WTC11 (cell line): ENCODE measurements around the gene LAPTM5. TPM values are rescaled to one million over a fixed set of nuclear protein-coding genes. Genes with fewer than 3 reads are reported as not detected.

Experiments
- ATAC-seq: fragments of 200-7000 bp; cut with Tn5 transposase; 2 replicates; pipeline ENCODE4 v1.10.0; 2021; ENCODE audit warnings: mild to moderate bottlenecking, moderate library complexity
- CTCF ChIA-PET: fragments of 300-600 bp; sonication (Branson Sonifier 250); formaldehyde crosslinking; loops from one replicate; lab custom pipeline; 2021; ENCODE audit warnings: antibody characterized with exemption; lab: Charles Lee
- POLR2A ChIA-PET: fragments of 350-600 bp; sonication (Branson Sonifier 250); formaldehyde crosslinking; loops from one replicate; lab custom pipeline; 2021; ENCODE audit warnings: antibody characterized with exemption; lab: Charles Lee
- DNase-seq: peaks from one replicate; pipeline ENCODE4 v3.0.0; 2021; ENCODE audit warnings: low spot score
- H3K27ac Mint-ChIP-seq: 2 replicates; pipeline ENCODE4 v1.8.0; 2021; ENCODE audit warnings: mixed read lengths
- H3K27me3 Mint-ChIP-seq: 2 replicates; pipeline ENCODE4 v1.8.0; 2021; ENCODE audit warnings: low read depth, mild to moderate bottlenecking, moderate library complexity, mixed read lengths
- H3K36me3 Mint-ChIP-seq: 2 replicates; pipeline ENCODE4 v1.8.0; 2021; ENCODE audit warnings: mixed read lengths
- H3K4me1 Mint-ChIP-seq: 2 replicates; pipeline ENCODE4 v1.8.0; 2022; ENCODE audit warnings: mixed read lengths
- H3K4me3 Mint-ChIP-seq: 2 replicates; pipeline ENCODE4 v1.8.0; 2021; ENCODE audit warnings: mild to moderate bottlenecking, moderate library complexity, mixed read lengths
- H3K9me3 Mint-ChIP-seq: 2 replicates; pipeline ENCODE4 v1.8.0; 2021; ENCODE audit warnings: mixed read lengths
- ELF4 ChIP-seq: sonication (generic); formaldehyde crosslinking; IDR thresholded peaks from 2 replicates; pipeline ENCODE4 v1.8.1; 2022; ENCODE audit warnings: low read depth, mild to moderate bottlenecking, moderate library complexity, missing genetic modification reagents
- ETV6 ChIP-seq: sonication (generic); formaldehyde crosslinking; IDR thresholded peaks from 2 replicates; pipeline ENCODE4 v1.8.1; 2022; ENCODE audit warnings: mild to moderate bottlenecking, missing genetic modification reagents
- FOXJ3 ChIP-seq: sonication (generic); formaldehyde crosslinking; IDR thresholded peaks from 2 replicates; pipeline ENCODE4 v1.9.0; 2021; ENCODE audit warnings: missing genetic modification reagents, mild to moderate bottlenecking, borderline replicate concordance
- GABPB1 ChIP-seq: sonication (generic); formaldehyde crosslinking; IDR thresholded peaks from 2 replicates; pipeline ENCODE4 v1.8.1; 2023; ENCODE audit warnings: mild to moderate bottlenecking, missing genetic modification reagents
- NR3C1 ChIP-seq: sonication (generic); formaldehyde crosslinking; conservative IDR thresholded peaks from 2 replicates; pipeline ENCODE4 v1.8.1; 2023; ENCODE audit warnings: low read depth, mild to moderate bottlenecking, missing genetic modification reagents
- SMAD4 ChIP-seq: sonication (generic); formaldehyde crosslinking; IDR thresholded peaks from 2 replicates; pipeline ENCODE4 v1.8.0; 2022; ENCODE audit warnings: mild to moderate bottlenecking, missing genetic modification reagents
- ZBTB21 ChIP-seq: sonication (generic); formaldehyde crosslinking; IDR thresholded peaks from 2 replicates; pipeline ENCODE4 v1.8.1; 2023; ENCODE audit warnings: mild to moderate bottlenecking, missing genetic modification reagents, borderline replicate concordance
- ZNF416 ChIP-seq: fragments of 250-450 bp; sonication (Bioruptor Pico); IDR thresholded peaks from 2 replicates; pipeline ENCODE4 v1.9.0; 2021; ENCODE audit warnings: mild to moderate bottlenecking, inconsistent platforms
- total RNA-seq: library from RNA; stranded (reverse); gene quantifications from 3 replicates; pipeline ENCODE4 v1.2.3, GENCODE V29; 2021
- TF ChIP-seq, protein P1 (sequence below): sonication (generic); formaldehyde crosslinking; IDR thresholded peaks from 2 replicates; pipeline ENCODE4 v1.8.1; 2023; ENCODE audit warnings: mild to moderate bottlenecking, missing genetic modification reagents, borderline replicate concordance
- TF ChIP-seq, protein P2 (sequence below): sonication (generic); formaldehyde crosslinking; IDR thresholded peaks from 2 replicates; pipeline ENCODE4 v1.8.0; 2022; ENCODE audit warnings: missing genetic modification reagents
- TF ChIP-seq, protein P3 (sequence below): fragments of 250-450 bp; sonication (Bioruptor Pico); IDR thresholded peaks from 2 replicates; pipeline ENCODE4 v1.8.0; 2021; ENCODE audit warnings: mild to moderate bottlenecking
- TF ChIP-seq, protein P4 (sequence below): sonication (generic); formaldehyde crosslinking; conservative IDR thresholded peaks from 2 replicates; pipeline ENCODE4 v1.8.1; 2023; ENCODE audit warnings: mild to moderate bottlenecking, low read depth, missing genetic modification reagents, moderate library complexity
- TF ChIP-seq, protein P5 (sequence below): sonication (generic); formaldehyde crosslinking; conservative IDR thresholded peaks from 2 replicates; pipeline ENCODE4 v1.8.1; 2022; ENCODE audit warnings: mild to moderate bottlenecking, missing genetic modification reagents
- TF ChIP-seq, protein P6 (sequence below): sonication (generic); formaldehyde crosslinking; IDR thresholded peaks from 2 replicates; pipeline ENCODE4 v1.8.1; 2023; ENCODE audit warnings: mild to moderate bottlenecking, missing genetic modification reagents
- TF ChIP-seq, protein P7 (sequence below): sonication (generic); formaldehyde crosslinking; IDR thresholded peaks from 2 replicates; pipeline ENCODE4 v1.8.1; 2022; ENCODE audit warnings: low read depth, missing genetic modification reagents, borderline replicate concordance
- TF ChIP-seq, protein P8 (sequence below): fragments of 250-450 bp; sonication (Bioruptor Pico); IDR thresholded peaks from 2 replicates; pipeline ENCODE4 v1.9.0; 2021; ENCODE audit warnings: mild to moderate bottlenecking, borderline replicate concordance

The LAPTM5 gene
- total RNA-seq, 1 experiment from 2014 or later = 1.3 TPM

DNA sequence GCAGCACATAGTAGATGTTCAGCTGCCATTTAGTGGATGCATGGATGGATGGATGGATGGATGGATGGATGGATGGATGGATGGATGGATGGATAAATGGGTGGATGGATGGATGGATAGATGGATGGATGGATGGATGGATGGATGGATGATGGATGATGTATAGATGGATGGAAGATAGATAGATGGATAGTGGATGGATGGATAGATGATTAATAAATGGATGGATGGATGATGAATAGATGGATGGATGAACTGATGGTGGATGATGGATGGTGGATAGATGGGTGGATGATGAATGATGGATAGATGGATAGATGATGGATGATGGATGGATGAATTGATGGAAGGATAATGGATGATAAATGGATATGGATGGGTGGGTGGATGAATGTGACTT, 54.8 kb downstream of the LAPTM5 start:
- CTCF ChIA-PET = no interaction called here
- POLR2A ChIA-PET = no interaction called here
- Mint-ChIP-seq H3K27ac (no peak overlapping the region), H3K4me1 (peaks cover 4% of the 10 kb centered on the region; the same call in 1 of the 2 replicates), H3K9me3 (no peaks in the 10 kb centered on the region), H3K4me3 (no peak overlapping the region), H3K27me3 (no peaks in the 10 kb centered on the region), H3K36me3 (no peaks in the 10 kb centered on the region)
- no peak for DNase-seq
- TF ChIP-seq, protein P1, sequence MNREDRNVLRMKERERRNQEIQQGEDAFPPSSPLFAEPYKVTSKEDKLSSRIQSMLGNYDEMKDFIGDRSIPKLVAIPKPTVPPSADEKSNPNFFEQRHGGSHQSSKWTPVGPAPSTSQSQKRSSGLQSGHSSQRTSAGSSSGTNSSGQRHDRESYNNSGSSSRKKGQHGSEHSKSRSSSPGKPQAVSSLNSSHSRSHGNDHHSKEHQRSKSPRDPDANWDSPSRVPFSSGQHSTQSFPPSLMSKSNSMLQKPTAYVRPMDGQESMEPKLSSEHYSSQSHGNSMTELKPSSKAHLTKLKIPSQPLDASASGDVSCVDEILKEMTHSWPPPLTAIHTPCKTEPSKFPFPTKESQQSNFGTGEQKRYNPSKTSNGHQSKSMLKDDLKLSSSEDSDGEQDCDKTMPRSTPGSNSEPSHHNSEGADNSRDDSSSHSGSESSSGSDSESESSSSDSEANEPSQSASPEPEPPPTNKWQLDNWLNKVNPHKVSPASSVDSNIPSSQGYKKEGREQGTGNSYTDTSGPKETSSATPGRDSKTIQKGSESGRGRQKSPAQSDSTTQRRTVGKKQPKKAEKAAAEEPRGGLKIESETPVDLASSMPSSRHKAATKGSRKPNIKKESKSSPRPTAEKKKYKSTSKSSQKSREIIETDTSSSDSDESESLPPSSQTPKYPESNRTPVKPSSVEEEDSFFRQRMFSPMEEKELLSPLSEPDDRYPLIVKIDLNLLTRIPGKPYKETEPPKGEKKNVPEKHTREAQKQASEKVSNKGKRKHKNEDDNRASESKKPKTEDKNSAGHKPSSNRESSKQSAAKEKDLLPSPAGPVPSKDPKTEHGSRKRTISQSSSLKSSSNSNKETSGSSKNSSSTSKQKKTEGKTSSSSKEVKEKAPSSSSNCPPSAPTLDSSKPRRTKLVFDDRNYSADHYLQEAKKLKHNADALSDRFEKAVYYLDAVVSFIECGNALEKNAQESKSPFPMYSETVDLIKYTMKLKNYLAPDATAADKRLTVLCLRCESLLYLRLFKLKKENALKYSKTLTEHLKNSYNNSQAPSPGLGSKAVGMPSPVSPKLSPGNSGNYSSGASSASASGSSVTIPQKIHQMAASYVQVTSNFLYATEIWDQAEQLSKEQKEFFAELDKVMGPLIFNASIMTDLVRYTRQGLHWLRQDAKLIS (CRISPR knock-in tag) = no peak
- TF ChIP-seq, protein P2, sequence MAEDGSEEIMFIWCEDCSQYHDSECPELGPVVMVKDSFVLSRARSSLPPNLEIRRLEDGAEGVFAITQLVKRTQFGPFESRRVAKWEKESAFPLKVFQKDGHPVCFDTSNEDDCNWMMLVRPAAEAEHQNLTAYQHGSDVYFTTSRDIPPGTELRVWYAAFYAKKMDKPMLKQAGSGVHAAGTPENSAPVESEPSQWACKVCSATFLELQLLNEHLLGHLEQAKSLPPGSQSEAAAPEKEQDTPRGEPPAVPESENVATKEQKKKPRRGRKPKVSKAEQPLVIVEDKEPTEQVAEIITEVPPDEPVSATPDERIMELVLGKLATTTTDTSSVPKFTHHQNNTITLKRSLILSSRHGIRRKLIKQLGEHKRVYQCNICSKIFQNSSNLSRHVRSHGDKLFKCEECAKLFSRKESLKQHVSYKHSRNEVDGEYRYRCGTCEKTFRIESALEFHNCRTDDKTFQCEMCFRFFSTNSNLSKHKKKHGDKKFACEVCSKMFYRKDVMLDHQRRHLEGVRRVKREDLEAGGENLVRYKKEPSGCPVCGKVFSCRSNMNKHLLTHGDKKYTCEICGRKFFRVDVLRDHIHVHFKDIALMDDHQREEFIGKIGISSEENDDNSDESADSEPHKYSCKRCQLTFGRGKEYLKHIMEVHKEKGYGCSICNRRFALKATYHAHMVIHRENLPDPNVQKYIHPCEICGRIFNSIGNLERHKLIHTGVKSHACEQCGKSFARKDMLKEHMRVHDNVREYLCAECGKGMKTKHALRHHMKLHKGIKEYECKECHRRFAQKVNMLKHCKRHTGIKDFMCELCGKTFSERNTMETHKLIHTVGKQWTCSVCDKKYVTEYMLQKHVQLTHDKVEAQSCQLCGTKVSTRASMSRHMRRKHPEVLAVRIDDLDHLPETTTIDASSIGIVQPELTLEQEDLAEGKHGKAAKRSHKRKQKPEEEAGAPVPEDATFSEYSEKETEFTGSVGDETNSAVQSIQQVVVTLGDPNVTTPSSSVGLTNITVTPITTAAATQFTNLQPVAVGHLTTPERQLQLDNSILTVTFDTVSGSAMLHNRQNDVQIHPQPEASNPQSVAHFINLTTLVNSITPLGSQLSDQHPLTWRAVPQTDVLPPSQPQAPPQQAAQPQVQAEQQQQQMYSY = no peak
- TF ChIP-seq ELF4 (no peak), GABPB1 (CRISPR knock-in tag) (no peak), SMAD4 (CRISPR knock-in tag) (no peak), ETV6 (no peak), ZBTB21 (CRISPR knock-in tag) (no peak), ZNF416 (CRISPR knock-in tag) (no peak), FOXJ3 (CRISPR knock-in tag) (no peak), NR3C1 (CRISPR knock-in tag) (no peak)
- TF ChIP-seq, protein P3, sequence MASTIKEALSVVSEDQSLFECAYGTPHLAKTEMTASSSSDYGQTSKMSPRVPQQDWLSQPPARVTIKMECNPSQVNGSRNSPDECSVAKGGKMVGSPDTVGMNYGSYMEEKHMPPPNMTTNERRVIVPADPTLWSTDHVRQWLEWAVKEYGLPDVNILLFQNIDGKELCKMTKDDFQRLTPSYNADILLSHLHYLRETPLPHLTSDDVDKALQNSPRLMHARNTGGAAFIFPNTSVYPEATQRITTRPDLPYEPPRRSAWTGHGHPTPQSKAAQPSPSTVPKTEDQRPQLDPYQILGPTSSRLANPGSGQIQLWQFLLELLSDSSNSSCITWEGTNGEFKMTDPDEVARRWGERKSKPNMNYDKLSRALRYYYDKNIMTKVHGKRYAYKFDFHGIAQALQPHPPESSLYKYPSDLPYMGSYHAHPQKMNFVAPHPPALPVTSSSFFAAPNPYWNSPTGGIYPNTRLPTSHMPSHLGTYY (CRISPR knock-in tag) = no peak
- TF ChIP-seq, protein P4, sequence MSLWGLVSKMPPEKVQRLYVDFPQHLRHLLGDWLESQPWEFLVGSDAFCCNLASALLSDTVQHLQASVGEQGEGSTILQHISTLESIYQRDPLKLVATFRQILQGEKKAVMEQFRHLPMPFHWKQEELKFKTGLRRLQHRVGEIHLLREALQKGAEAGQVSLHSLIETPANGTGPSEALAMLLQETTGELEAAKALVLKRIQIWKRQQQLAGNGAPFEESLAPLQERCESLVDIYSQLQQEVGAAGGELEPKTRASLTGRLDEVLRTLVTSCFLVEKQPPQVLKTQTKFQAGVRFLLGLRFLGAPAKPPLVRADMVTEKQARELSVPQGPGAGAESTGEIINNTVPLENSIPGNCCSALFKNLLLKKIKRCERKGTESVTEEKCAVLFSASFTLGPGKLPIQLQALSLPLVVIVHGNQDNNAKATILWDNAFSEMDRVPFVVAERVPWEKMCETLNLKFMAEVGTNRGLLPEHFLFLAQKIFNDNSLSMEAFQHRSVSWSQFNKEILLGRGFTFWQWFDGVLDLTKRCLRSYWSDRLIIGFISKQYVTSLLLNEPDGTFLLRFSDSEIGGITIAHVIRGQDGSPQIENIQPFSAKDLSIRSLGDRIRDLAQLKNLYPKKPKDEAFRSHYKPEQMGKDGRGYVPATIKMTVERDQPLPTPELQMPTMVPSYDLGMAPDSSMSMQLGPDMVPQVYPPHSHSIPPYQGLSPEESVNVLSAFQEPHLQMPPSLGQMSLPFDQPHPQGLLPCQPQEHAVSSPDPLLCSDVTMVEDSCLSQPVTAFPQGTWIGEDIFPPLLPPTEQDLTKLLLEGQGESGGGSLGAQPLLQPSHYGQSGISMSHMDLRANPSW (CRISPR knock-in tag) = no peak
- TF ChIP-seq, protein P5, sequence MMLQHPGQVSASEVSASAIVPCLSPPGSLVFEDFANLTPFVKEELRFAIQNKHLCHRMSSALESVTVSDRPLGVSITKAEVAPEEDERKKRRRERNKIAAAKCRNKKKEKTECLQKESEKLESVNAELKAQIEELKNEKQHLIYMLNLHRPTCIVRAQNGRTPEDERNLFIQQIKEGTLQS (CRISPR knock-in tag) = no peak
- TF ChIP-seq, protein P6, sequence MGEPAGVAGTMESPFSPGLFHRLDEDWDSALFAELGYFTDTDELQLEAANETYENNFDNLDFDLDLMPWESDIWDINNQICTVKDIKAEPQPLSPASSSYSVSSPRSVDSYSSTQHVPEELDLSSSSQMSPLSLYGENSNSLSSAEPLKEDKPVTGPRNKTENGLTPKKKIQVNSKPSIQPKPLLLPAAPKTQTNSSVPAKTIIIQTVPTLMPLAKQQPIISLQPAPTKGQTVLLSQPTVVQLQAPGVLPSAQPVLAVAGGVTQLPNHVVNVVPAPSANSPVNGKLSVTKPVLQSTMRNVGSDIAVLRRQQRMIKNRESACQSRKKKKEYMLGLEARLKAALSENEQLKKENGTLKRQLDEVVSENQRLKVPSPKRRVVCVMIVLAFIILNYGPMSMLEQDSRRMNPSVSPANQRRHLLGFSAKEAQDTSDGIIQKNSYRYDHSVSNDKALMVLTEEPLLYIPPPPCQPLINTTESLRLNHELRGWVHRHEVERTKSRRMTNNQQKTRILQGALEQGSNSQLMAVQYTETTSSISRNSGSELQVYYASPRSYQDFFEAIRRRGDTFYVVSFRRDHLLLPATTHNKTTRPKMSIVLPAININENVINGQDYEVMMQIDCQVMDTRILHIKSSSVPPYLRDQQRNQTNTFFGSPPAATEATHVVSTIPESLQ (CRISPR knock-in tag) = no peak
- TF ChIP-seq, protein P7, sequence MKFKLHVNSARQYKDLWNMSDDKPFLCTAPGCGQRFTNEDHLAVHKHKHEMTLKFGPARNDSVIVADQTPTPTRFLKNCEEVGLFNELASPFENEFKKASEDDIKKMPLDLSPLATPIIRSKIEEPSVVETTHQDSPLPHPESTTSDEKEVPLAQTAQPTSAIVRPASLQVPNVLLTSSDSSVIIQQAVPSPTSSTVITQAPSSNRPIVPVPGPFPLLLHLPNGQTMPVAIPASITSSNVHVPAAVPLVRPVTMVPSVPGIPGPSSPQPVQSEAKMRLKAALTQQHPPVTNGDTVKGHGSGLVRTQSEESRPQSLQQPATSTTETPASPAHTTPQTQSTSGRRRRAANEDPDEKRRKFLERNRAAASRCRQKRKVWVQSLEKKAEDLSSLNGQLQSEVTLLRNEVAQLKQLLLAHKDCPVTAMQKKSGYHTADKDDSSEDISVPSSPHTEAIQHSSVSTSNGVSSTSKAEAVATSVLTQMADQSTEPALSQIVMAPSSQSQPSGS = no peak
- TF ChIP-seq, protein P8, sequence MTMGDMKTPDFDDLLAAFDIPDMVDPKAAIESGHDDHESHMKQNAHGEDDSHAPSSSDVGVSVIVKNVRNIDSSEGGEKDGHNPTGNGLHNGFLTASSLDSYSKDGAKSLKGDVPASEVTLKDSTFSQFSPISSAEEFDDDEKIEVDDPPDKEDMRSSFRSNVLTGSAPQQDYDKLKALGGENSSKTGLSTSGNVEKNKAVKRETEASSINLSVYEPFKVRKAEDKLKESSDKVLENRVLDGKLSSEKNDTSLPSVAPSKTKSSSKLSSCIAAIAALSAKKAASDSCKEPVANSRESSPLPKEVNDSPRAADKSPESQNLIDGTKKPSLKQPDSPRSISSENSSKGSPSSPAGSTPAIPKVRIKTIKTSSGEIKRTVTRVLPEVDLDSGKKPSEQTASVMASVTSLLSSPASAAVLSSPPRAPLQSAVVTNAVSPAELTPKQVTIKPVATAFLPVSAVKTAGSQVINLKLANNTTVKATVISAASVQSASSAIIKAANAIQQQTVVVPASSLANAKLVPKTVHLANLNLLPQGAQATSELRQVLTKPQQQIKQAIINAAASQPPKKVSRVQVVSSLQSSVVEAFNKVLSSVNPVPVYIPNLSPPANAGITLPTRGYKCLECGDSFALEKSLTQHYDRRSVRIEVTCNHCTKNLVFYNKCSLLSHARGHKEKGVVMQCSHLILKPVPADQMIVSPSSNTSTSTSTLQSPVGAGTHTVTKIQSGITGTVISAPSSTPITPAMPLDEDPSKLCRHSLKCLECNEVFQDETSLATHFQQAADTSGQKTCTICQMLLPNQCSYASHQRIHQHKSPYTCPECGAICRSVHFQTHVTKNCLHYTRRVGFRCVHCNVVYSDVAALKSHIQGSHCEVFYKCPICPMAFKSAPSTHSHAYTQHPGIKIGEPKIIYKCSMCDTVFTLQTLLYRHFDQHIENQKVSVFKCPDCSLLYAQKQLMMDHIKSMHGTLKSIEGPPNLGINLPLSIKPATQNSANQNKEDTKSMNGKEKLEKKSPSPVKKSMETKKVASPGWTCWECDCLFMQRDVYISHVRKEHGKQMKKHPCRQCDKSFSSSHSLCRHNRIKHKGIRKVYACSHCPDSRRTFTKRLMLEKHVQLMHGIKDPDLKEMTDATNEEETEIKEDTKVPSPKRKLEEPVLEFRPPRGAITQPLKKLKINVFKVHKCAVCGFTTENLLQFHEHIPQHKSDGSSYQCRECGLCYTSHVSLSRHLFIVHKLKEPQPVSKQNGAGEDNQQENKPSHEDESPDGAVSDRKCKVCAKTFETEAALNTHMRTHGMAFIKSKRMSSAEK = no peak
- ATAC-seq = no peak
